Fibroblast of skin of abdomen (primary cell): ENCODE results near the gene ACLY.
"Not testable (repeated sequence)": the region's sequence is repeated elsewhere in the genome, so short reads cannot be mapped to it uniquely, and the experiment has no call there.

Experiments used
- DNase-seq: peaks from one replicate; pipeline ENCODE4 v3.0.0-alpha.2; 2013

Gene ACLY

DNA sequence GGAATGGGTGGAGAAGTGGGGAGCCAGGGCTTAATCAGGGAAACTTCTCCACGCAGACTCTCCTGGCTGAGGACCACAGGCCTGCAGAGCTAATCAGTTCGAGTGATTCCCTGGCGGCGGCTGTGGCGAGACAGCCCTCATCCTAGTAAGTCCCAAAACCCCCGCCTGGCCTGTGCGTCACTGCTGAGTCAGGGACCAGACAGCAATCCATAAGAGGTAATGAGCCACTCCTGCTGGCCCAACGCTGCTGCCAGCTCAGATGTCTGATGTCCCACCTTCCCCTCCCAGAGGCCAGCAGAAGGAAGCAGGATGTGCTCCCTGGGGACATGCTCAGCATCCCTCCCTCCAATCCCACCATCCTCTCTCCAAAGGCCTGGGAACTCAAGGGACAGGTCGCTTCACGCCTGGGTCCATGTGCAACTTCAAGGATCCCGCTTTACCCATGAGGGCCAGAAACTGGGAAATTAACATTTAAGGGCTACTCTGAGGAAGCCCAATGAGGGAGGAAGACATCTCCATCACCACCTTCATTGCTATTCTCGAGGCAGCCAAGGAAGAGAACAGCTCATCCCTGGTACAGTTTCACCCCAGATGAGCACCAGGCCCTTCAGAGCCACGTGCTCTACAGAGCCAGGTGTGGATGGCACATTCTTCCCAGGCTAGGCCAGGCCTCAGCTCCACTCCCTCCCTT lies 7.9 kb downstream of the ACLY start:
- peak; percentile 97 for DNase-seq

GRCh38 chr17:41909088-41909487 lies 9.7 kb downstream of the ACLY start:
- DNase-seq: no peak

DNA sequence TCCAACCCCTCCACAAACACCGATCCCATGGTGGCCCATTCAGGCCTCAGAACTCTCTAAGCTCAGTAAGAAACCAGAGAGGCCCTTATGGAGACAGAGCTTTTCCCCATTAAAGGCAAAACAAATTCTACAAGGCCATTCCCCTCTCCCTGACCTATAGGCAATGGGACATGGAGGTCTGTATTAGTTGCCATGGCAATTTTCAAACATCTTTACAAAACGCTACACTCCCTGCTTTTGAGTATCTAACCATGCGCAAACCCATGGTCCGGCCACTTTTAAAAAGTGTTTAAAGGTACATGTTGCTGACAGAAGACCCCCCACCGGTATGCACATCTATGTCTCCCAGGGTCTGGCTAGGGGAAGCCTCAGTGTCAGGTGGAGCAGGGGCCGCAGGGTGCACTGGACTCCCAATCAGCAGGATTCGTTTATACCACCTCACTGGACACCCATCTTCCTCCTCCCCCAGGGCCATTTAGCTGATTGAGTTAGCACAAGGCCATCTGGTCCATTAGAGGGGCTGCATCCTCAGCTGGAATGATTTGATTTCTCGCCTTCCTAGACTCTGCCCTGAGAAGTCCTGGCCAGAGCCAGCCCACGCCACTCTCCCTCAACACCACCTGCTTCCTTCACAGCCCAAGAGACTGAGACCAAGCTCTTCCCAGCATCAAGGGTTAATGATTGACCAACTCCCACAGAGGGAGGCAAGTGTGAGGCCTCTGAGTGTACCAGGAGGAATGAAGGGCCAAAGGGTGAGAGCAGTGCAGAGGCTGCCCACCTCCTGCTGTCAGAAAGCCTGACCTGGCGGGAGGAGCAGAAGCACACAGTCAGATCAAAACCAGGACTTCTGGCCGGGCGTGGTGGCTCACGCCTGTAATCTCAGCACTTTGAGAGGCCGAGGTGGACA lies 10.9 kb downstream of the ACLY start:
- no peak for DNase-seq

- peak; percentile 90 for DNase-seq
These were observed 11.6 kb downstream of the ACLY start for GRCh38 chr17:41907185-41907556.

GRCh38 chr17:41906465-41907184 lies 12.1 kb downstream of the ACLY start:
- DNase-seq: no peak

DNA sequence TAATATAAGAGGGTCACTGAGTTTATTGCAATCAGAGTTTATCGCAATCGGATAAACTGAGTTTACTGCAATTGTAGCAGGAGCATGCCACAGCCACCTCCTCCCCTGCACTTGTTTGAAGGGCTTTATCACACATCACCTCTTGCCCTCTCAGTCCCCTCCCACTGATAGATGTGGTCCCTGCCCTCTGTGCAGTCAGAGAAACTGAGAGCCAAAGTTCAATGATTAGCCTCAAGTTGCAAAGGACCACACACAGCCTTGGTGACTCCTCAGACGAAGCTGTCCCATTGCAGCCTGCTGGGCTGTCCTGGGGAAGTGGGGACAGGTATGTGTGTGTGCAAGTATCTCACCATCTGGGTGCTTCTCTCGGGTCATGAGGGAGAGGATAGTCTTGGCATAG lies 13.6 kb downstream of the ACLY start:
- DNase-seq: no peak

DNA sequence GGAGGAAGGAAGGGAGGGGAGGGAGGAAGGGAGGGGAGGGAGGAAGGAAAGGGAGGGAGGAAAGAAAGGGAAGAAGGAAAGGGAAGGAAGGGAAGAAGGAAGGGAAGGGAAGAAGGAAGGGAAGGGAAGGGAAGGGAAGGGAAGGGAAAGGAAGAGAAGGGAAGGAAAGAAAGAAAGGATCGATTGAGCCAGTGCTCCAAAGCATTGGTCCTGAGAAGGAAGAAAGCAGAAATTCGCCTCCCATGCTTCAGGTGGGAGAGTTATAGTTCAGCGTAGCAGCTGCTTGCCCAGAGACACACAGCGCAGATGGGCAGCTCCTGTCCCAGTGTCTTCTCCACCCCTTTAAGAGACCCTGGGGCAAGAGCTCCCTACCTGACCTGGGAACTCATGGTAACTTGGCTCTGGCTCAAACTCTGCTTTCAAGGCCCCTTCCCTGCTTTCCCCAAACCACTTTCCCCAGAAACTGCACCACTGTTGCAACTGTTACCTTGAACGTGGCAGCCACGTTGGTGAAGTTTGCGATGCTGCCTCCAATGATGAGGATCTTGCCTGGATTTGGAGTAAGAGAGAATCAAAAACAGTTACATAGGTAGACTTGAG lies 14.4 kb downstream of the ACLY start:
- no peak for DNase-seq

DNA sequence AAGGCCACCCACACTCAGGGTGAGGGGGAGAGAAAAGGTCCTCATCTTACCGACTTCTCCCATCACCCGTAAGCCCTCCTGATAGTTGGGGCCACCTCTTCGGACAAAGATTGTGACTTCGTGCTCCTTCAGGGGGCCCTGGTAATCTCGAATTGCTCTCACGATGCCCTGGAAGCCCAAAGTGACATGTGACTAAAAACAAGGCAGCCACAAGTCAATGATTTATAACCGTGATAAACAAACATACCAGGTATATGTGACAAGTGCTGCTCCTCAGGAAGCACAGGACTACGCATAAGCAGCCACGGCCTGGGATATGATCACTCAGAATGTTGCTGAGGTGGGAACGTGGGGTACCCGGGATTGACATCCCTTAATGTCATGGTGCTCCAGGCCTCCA lies 17.1 kb downstream of the ACLY start:
- no peak for DNase-seq

- DNase-seq: no peak
These were observed 22.0 kb downstream of the ACLY start for GRCh38 chr17:41896726-41897125.

GRCh38 chr17:41895617-41896016 lies 23.1 kb downstream of the ACLY start:
- peak; percentile 55 for DNase-seq

- peak; percentile 91 for DNase-seq
These were observed 23.9 kb downstream of the ACLY start for GRCh38 chr17:41894791-41895331.

DNA sequence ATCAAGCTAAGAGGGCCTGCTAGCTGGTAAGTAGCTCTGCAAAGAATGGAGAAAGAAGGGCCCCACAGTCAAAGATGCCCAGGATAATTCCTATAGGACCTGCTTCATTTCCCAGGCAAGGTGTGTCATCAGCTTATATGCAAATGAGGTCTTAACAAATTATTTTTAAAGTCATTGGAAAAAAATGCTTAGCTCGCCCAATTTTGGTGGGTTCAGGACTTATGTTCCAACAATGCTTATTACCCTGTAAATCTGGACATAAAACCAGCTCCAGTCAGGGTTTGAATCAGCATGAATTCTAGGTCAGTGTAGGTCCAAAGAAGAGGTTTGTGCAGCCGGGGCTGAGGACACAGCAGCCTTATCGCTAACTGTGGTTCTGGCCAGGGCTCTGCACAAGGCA lies 25.4 kb downstream of the ACLY start:
- DNase-seq: no peak

DNA sequence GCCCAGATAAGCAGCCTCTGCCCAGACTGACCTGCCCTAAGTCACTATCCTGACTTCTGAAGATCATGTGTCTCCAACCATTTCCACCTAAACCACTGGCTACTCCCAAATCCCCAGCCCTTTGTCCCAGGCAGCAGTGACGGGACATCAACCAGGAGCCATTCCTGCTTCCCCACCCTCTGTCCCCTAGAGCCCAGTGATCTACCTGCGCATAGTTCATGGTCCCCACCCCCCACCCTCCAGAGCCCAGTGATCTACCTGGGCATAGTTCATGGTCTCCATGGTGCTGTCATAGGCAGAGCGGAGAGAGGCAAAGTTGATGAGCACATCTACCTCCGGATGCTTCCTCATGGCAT lies 26.8 kb downstream of the ACLY start:
- no peak for DNase-seq

DNA sequence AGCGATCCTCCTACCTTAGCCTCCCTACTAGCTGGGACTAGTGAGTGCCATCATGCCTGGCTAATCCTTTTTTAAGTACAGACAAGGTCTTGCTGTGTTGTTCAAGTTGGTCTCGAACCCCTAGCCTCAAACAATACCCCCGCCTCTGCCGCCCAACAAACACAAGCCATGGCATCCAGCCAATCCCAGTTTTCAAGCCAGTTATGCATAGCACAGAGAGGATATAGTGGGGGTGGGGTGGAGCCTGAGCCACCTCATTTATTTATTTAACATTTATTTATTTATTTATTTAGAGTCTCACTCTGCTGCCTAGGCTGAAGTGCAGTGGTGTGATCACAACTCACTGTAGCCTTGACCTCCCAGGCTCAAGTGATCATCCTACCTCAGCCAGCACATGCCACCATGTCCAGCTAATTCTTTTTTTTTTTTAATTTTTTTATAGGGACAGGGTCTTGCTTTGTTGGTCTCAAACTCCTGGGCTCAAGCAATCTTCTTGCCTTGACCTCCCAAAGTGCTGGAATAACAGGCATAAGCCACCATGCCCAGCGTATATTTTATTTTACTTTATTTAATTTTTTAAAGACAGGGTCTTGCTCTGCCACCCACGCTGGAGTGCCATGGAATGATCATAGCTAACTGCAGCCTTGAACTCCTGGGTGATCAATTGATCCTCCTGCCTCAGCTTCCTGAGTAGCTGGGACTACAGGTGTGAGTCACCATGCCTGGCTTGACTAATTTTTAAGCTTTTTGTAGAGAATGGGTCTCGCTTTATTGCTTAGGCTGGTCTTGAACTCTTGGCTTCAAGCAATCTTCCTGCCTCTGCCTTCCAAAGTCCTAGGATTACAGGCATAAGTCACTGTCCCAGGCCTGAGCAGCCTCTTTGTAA lies 27.4 kb downstream of the ACLY start:
- DNase-seq: no peak

DNA sequence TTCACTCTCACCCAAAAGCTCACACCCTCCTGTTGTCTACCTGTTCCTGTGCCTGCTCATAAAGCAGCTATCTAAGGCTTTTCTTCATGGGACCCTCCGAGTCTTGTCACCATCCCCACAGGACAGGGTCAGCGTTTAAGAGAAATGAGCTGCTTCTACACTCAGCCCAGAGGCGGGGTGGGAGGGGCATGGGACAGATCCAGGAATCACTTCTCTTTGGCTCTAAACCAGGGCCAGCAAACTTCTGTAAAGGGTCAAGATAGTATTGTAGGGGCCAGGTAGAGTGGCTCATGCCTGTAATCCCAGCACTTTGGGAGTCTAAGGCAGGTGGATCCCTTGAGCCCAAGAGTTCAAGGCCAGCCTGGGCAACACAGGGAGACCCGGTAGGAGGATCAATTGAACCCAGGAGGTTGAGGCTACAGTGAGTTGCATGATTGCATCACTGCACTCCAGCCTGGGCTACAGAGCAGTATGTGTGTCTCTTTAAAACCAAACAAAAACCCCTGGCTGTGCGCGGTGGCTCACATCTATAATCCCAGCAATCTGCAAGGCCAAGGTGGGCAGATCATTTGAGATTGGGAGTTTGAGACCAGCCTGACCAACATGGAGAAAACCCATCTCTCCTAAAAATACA lies 30.3 kb downstream of the ACLY start:
- DNase-seq: no peak

GRCh38 chr17:41885733-41886132 lies 33.0 kb downstream of the ACLY start:
- no peak for DNase-seq

GRCh38 chr17:41882756-41883155 lies 36.0 kb downstream of the ACLY start:
- no peak for DNase-seq

- no peak for DNase-seq
These were observed 38.6 kb downstream of the ACLY start for GRCh38 chr17:41880130-41880529.

DNA sequence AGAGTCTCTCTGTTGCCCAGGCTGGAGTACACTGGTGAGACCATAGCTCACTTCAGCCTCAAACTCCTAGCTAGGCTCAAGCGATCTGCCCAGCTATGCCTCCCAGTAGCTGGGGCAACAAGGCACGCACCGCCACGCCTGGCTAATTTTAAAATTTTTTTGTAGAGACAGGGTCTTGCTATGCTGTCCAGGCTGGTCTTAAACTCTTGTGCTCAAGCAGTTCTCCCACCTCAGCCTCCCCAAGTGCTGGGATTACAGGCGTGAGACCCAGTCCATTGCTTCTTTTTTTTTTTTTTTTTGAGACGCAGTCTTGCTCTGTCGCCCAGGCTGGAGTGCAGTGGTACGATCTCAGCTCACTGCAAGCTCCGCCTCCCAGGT lies 44.5 kb downstream of the ACLY start:
- DNase-seq: not testable (repeated sequence)

- no peak for DNase-seq
These were observed 45.0 kb downstream of the ACLY start for GRCh38 chr17:41873559-41874292.

- no peak for DNase-seq
These were observed 47.0 kb downstream of the ACLY start for GRCh38 chr17:41871789-41872188.
